K562 (cell line): ENCODE measurements around the gene MAP2K4. TPM values are rescaled to one million over a fixed set of nuclear protein-coding genes. Genes with fewer than 3 reads are reported as not detected.

Experiments used
- CTBP1 ChIP-seq: fragments of 450-650 bp; IDR thresholded peaks from 2 replicates; pipeline ENCODE4 v1.6.1; 2016; ENCODE audit warnings: borderline replicate concordance
- ILK ChIP-seq: fragments of 450-650 bp; IDR thresholded peaks from 2 replicates; pipeline ENCODE4 v1.6.1; 2016; ENCODE audit warnings: missing genetic modification characterization, low read depth, mild to moderate bottlenecking, missing compliant biosample characterization, moderate library complexity, borderline replicate concordance
- KDM2B ChIP-seq: fragments of 250-450 bp; sonication (Bioruptor Pico); IDR thresholded peaks from 2 replicates; pipeline ENCODE4 v1.8.0; 2021; ENCODE audit warnings: mild to moderate bottlenecking, moderate library complexity
- NCOA2 ChIP-seq, 2 experiments: fragments of 450-650 bp; IDR thresholded peaks; 2 replicates each; pipeline ENCODE4 v1.6.1; 2018; ENCODE audit warnings: mild to moderate bottlenecking in 2 of 2, moderate library complexity in 1 of 2; ENCODE audit not compliant: partially characterized antibody in 2 of 2
- NFE2L1 ChIP-seq: fragments of 450-650 bp; IDR thresholded peaks from 2 replicates; pipeline ENCODE4 v1.6.1; 2016; ENCODE audit warnings: missing genetic modification characterization, low read depth, mild to moderate bottlenecking, missing compliant biosample characterization, moderate library complexity, borderline replicate concordance
- RFX5 ChIP-seq: IDR thresholded peaks from 2 replicates; pipeline ENCODE4 v1.6.1; 2011; ENCODE audit warnings: low read depth, mild to moderate bottlenecking, improper control_type of control experiment, low read length
- SIN3B ChIP-seq: fragments of 450-650 bp; IDR thresholded peaks from 2 replicates; pipeline ENCODE4 v1.6.1; 2017; ENCODE audit warnings: low read depth, mild to moderate bottlenecking, moderate library complexity
- SOX6 ChIP-seq: fragments of 450-650 bp; IDR thresholded peaks from 2 replicates; pipeline ENCODE4 v1.6.1; 2014; ENCODE audit warnings: mild to moderate bottlenecking
- ZBTB7A ChIP-seq: IDR thresholded peaks from 2 replicates; pipeline ENCODE4 v1.6.1; 2011; ENCODE audit warnings: low read depth, mild to moderate bottlenecking, low read length, moderate library complexity, borderline replicate concordance; ENCODE audit not compliant: control insufficient read depth
- ZNF124 ChIP-seq: sonication (generic); formaldehyde crosslinking; IDR thresholded peaks from 2 replicates; pipeline ENCODE4 v1.8.1; 2022; ENCODE audit warnings: missing genetic modification reagents
- polyA plus RNA-seq, 8 experiments: library from polyadenylated mRNA; depleted of rRNA in 4 of 8; stranded (reverse) in 5 of 8; unstranded in 3 of 8; fragments of >200 nt; fragmentation: Nextera tagmentation in 2 of 8; fragmentation: Illumina TruSeq in 1 of 8; extraction: Ambion mirVana in 2 of 8; extraction: Trizol in 1 of 8; gene quantifications; 2 replicates each; pipeline versions ENCODE4 v1.2.1 to v1.2.3, GENCODE V29; 2011 to 2014; ENCODE audit warnings: inconsistent platforms in 1 of 8, missing spikeins in 1 of 8
- total RNA-seq, 7 experiments: library from RNA; depleted of rRNA in 6 of 7; stranded (reverse); fragments of >200 nt in 6 of 7; fragmentation: Illumina TruSeq in 2 of 7; extraction: Trizol in 2 of 7; gene quantifications; 2 replicates each; pipeline versions ENCODE4 v1.2.1 to v1.2.3, GENCODE V29; 2011 to 2021; ENCODE audit warnings: low replicate concordance in 1 of 7
- TF ChIP-seq, protein P1 (sequence below), 3 experiments: fragments of 200-800 bp in 1 of 3; fragments of 250-450 bp in 1 of 3; fragments of 450-650 bp in 1 of 3; sonication (Bioruptor Pico) in 1 of 3; sonication (Bioruptor generic) in 1 of 3; formaldehyde crosslinking in 1 of 3; IDR thresholded peaks; 2 replicates each; pipeline versions ENCODE4 v1.6.1 to v1.8.0; 2016 to 2022; ENCODE audit warnings: mild to moderate bottlenecking in 2 of 3, missing genetic modification characterization in 2 of 3, missing compliant biosample characterization in 1 of 3, moderate library complexity in 1 of 3
- TF ChIP-seq, protein P2 (sequence below): sonication (generic); formaldehyde crosslinking; IDR thresholded peaks from 2 replicates; pipeline ENCODE4 v1.8.0; 2022; ENCODE audit warnings: missing genetic modification reagents, mild to moderate bottlenecking, moderate library complexity, borderline replicate concordance
- TF ChIP-seq, protein P3 (sequence below): fragments of 450-650 bp; conservative IDR thresholded peaks from 2 replicates; pipeline ENCODE4 v1.6.1; 2016; ENCODE audit warnings: missing genetic modification characterization, low read depth, mild to moderate bottlenecking, missing compliant biosample characterization, moderate library complexity
- TF ChIP-seq, protein P4 (sequence below): sonication (generic); formaldehyde crosslinking; IDR thresholded peaks from 2 replicates; pipeline ENCODE4 v1.8.1; 2023; ENCODE audit warnings: mild to moderate bottlenecking, missing genetic modification reagents

The MAP2K4 gene
- total and polyA plus RNA-seq, 9 of the 15 experiments (the other 6 are each of a cell fraction or from before 2014, with no cell fraction given) = 3.0 to 15.9 (median 10.8) TPM

DNA sequence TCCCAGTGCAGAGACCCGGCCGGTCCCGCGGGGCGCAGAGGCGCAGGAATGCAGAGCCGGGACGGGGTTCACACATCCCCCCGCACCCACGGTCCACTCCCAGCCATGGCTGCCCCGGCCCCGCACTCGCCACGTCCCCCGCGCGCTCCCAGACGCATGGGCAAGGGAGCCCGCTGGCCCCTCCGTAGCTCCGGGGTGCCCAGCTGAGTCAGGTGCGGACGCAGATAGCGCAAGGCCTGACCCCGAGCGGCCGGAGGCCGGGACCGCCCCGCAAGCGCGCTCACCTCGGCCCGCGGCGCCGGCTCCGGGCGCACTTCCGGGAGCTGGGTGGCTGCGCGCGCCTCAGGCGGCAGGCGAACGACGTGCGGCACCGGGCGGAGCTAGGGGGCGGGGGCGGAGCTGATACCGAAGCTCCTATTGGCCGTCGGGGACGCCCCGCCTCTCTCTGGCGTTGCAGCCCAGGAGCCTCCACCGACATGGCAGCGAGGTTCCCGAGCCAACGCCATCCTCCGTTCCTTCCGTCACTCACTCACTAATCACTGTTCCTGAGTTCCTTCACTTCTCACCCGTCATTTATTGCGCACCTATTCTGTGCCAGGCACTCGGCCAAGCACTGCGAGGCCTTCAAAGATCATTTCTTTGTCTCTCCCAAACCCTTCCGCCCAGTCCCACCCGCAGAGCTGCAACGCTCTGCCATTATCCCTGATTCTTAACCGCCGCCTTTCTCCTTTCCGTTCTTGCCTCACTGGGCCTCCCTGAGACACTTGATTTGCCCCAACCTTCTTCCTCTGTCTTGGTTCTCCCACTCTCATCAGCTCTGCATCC, 23.3 kb upstream of the MAP2K4 start, which contains the start of gene ZNF18 (continued):
- TF ChIP-seq SIN3B (peak; percentile 60; the same call in 1 of the 2 replicates), ZNF124 (no peak), ILK (tag) (no peak), NFE2L1 (tag) (no peak), SOX6 (no peak), KDM2B (no peak), RFX5 (no peak), ZBTB7A (peak; percentile 39; the same call in 1 of the 2 replicates), CTBP1 (peak; percentile 97), NCOA2 (IDR thresholded peaks at IDR 0.05; ENCODE audit: partially characterized antibody in 2 of 2) (no peak)
- TF ChIP-seq, protein P1, sequence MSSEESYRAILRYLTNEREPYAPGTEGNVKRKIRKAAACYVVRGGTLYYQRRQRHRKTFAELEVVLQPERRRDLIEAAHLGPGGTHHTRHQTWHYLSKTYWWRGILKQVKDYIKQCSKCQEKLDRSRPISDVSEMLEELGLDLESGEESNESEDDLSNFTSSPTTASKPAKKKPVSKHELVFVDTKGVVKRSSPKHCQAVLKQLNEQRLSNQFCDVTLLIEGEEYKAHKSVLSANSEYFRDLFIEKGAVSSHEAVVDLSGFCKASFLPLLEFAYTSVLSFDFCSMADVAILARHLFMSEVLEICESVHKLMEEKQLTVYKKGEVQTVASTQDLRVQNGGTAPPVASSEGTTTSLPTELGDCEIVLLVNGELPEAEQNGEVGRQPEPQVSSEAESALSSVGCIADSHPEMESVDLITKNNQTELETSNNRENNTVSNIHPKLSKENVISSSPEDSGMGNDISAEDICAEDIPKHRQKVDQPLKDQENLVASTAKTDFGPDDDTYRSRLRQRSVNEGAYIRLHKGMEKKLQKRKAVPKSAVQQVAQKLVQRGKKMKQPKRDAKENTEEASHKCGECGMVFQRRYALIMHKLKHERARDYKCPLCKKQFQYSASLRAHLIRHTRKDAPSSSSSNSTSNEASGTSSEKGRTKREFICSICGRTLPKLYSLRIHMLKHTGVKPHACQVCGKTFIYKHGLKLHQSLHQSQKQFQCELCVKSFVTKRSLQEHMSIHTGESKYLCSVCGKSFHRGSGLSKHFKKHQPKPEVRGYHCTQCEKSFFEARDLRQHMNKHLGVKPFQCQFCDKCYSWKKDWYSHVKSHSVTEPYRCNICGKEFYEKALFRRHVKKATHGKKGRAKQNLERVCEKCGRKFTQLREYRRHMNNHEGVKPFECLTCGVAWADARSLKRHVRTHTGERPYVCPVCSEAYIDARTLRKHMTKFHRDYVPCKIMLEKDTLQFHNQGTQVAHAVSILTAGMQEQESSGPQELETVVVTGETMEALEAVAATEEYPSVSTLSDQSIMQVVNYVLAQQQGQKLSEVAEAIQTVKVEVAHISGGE (CRISPR knock-in tag; IDR thresholded peaks at IDR 0.05) = peak in 2 of 3 experiments; percentile 18 to 86; a peak in 3 of 6 replicates
- TF ChIP-seq, protein P2, sequence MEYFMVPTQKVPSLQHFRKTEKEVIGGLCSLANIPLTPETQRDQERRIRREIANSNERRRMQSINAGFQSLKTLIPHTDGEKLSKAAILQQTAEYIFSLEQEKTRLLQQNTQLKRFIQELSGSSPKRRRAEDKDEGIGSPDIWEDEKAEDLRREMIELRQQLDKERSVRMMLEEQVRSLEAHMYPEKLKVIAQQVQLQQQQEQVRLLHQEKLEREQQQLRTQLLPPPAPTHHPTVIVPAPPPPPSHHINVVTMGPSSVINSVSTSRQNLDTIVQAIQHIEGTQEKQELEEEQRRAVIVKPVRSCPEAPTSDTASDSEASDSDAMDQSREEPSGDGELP (CRISPR knock-in tag) = peak; percentile 91
- TF ChIP-seq, protein P3, sequence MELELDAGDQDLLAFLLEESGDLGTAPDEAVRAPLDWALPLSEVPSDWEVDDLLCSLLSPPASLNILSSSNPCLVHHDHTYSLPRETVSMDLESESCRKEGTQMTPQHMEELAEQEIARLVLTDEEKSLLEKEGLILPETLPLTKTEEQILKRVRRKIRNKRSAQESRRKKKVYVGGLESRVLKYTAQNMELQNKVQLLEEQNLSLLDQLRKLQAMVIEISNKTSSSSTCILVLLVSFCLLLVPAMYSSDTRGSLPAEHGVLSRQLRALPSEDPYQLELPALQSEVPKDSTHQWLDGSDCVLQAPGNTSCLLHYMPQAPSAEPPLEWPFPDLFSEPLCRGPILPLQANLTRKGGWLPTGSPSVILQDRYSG = no peak
- TF ChIP-seq, protein P4, sequence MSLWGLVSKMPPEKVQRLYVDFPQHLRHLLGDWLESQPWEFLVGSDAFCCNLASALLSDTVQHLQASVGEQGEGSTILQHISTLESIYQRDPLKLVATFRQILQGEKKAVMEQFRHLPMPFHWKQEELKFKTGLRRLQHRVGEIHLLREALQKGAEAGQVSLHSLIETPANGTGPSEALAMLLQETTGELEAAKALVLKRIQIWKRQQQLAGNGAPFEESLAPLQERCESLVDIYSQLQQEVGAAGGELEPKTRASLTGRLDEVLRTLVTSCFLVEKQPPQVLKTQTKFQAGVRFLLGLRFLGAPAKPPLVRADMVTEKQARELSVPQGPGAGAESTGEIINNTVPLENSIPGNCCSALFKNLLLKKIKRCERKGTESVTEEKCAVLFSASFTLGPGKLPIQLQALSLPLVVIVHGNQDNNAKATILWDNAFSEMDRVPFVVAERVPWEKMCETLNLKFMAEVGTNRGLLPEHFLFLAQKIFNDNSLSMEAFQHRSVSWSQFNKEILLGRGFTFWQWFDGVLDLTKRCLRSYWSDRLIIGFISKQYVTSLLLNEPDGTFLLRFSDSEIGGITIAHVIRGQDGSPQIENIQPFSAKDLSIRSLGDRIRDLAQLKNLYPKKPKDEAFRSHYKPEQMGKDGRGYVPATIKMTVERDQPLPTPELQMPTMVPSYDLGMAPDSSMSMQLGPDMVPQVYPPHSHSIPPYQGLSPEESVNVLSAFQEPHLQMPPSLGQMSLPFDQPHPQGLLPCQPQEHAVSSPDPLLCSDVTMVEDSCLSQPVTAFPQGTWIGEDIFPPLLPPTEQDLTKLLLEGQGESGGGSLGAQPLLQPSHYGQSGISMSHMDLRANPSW (CRISPR knock-in tag) = no peak
